HepG2 (cell line): ENCODE data around the gene CTNNA2. TPM values are rescaled to one million over a fixed set of nuclear protein-coding genes. Genes with fewer than 3 reads are reported as not detected.

Experiments
- ATAC-seq: fragments of 200-7000 bp; cut with Tn5 transposase; 3 replicates; pipeline ENCODE4 v1.9.1; 2020; ENCODE audit warnings: mild to moderate bottlenecking, moderate library complexity
- BruUV-seq: library from RNA; stranded (reverse); fragments of 400-500 nt; replicated peaks from 2 replicates; lab custom pipeline; 2021; lab: Mats Ljungman, UMichigan
- CTCF ChIA-PET: fragments of 300-600 bp; formaldehyde crosslinking; extraction: SDS; loops from one replicate; lab custom pipeline; 2021; ENCODE audit warnings: low total read pairs, inconsistent platforms, low intra/inter-chr PET ratio; lab: Yijun Ruan, JAX
- POLR2A ChIA-PET: fragments of 350-600 bp; sonication (Branson Sonifier 250); formaldehyde crosslinking; loops from one replicate; lab custom pipeline; 2020; ENCODE audit warnings: antibody characterized with exemption, inconsistent platforms; lab: Yijun Ruan, JAX
- DNase-seq: peaks from one replicate; pipeline ENCODE4 v3.0.0-alpha.2; 2015; ENCODE audit warnings: low spot score
- FAIRE-seq: peaks from 3 replicates; lab custom pipeline; 2011; peaks lifted over from hg19 to GRCh38; lab: Jason Lieb, UNC
- H2AFZ ChIP-seq: one replicate; pipeline ENCODE4 v1.6.1; 2011; ENCODE audit warnings: low read length, inconsistent platforms
- H3K27ac ChIP-seq: fragments of 300-600 bp; 3 replicates; pipeline ENCODE4 v1.8.0; 2011; ENCODE audit warnings: mixed run types, mild to moderate bottlenecking, mixed read lengths, low read length, inconsistent platforms; ENCODE audit not compliant: insufficient read depth; ENCODE audit errors: extremely low read length
- H3K27me3 ChIP-seq, 2 experiments: fragments of 200-600 bp in 1 of 2; 2 replicates in 1 of 2; 3 replicates in 1 of 2; pipeline versions ENCODE4 v1.6.0 to v1.8.0; 2011; ENCODE audit warnings: low read length in 2 of 2, mild to moderate bottlenecking in 2 of 2, moderate library complexity in 2 of 2, inconsistent platforms in 1 of 2; ENCODE audit not compliant: insufficient read depth in 2 of 2, control insufficient read depth in 1 of 2
- H3K36me3 ChIP-seq, 2 experiments: fragments of 200-600 bp in 1 of 2; replicated peaks in 1 of 2; 2 replicates in 1 of 2; 3 replicates in 1 of 2; pipeline versions ENCODE4 v1.5.1 to v1.8.0; 2011; ENCODE audit warnings: low read length in 2 of 2, inconsistent platforms in 1 of 2; ENCODE audit not compliant: insufficient read depth in 2 of 2, control insufficient read depth in 1 of 2
- H3K4me1 ChIP-seq: 2 replicates; pipeline ENCODE4 v1.5.1; 2012; ENCODE audit warnings: low read length, inconsistent platforms; ENCODE audit not compliant: insufficient read depth
- H3K4me2 ChIP-seq: 2 replicates; pipeline ENCODE4 v1.6.0; 2011; ENCODE audit warnings: low read depth, low read length, inconsistent platforms
- H3K4me3 ChIP-seq, 3 experiments: fragments of 200-600 bp in 1 of 3; sonication (generic), shearing (Covaris generic) in 1 of 3; replicated peaks in 1 of 3; 2 replicates each; pipeline ENCODE4 v1.5.1; 2011 to 2016; ENCODE audit warnings: low read length in 3 of 3, inconsistent platforms in 2 of 3, low read depth in 2 of 3, mild to moderate bottlenecking in 2 of 3, control low read depth in 1 of 3, mixed read lengths in 1 of 3; ENCODE audit not compliant: insufficient read depth in 1 of 3
- H3K79me2 ChIP-seq: one replicate; pipeline ENCODE4 v1.6.1; 2011; ENCODE audit warnings: low read length, inconsistent platforms; ENCODE audit not compliant: insufficient read depth
- H3K9ac ChIP-seq: 2 replicates; pipeline ENCODE4 v1.6.0; 2011; ENCODE audit warnings: mild to moderate bottlenecking, low read depth, low read length, inconsistent platforms; ENCODE audit not compliant: insufficient read depth
- H3K9me3 ChIP-seq: 2 replicates; pipeline ENCODE4 v1.5.1; 2012; ENCODE audit warnings: mild to moderate bottlenecking, low read length
- H4K20me1 ChIP-seq: 2 replicates; pipeline ENCODE4 v1.6.0; 2011; ENCODE audit warnings: inconsistent platforms, mild to moderate bottlenecking, low read length, moderate library complexity; ENCODE audit not compliant: insufficient read depth
- ATF1 ChIP-seq: IDR thresholded peaks from 2 replicates; pipeline ENCODE4 v1.6.1; 2016; ENCODE audit warnings: mild to moderate bottlenecking, control low read depth
- JDP2 ChIP-seq: sonication (generic); formaldehyde crosslinking; IDR thresholded peaks from 2 replicates; pipeline ENCODE4 v1.8.1; 2022; ENCODE audit warnings: missing genetic modification reagents, borderline replicate concordance
- NR2C2 ChIP-seq: sonication (generic); formaldehyde crosslinking; IDR thresholded peaks from 2 replicates; pipeline ENCODE4 v1.4.0; 2020; ENCODE audit warnings: missing genetic modification reagents, mild to moderate bottlenecking, moderate library complexity, borderline replicate concordance
- POLR2A ChIP-seq, 2 experiments: IDR thresholded peaks; 2 replicates each; pipeline ENCODE4 v1.6.1; 2011; ENCODE audit warnings: low read depth in 2 of 2, low read length in 2 of 2, mild to moderate bottlenecking in 1 of 2, moderate library complexity in 1 of 2; ENCODE audit not compliant: insufficient read depth in 1 of 2
- TEAD2 ChIP-seq: sonication (generic); formaldehyde crosslinking; IDR thresholded peaks from 2 replicates; pipeline ENCODE4 v1.9.0; 2021; ENCODE audit warnings: missing genetic modification reagents
- XBP1 ChIP-seq: sonication (generic); formaldehyde crosslinking; IDR thresholded peaks from 2 replicates; pipeline ENCODE4 v1.5.0; 2020; ENCODE audit warnings: missing genetic modification reagents
- ZFP36L2 ChIP-seq: sonication (generic); formaldehyde crosslinking; IDR thresholded peaks from 2 replicates; pipeline ENCODE4 v1.4.0; 2020; ENCODE audit warnings: missing genetic modification reagents
- ZNF24 ChIP-seq: fragments of 450-650 bp; IDR thresholded peaks from 2 replicates; pipeline ENCODE4 v1.6.1; 2017; ENCODE audit warnings: antibody characterized with exemption, mild to moderate bottlenecking
- ZNF878 ChIP-seq: sonication (generic); formaldehyde crosslinking; IDR thresholded peaks from 2 replicates; pipeline ENCODE4 v1.8.1; 2023; ENCODE audit warnings: mild to moderate bottlenecking, missing genetic modification reagents, moderate library complexity
- WGBS: methylation state at CpG from one replicate; pipeline ENCODE4 v1.1.6; 2017; ENCODE audit warnings: low lambda C conversion rate; 5-methylcytosine and 5-hydroxymethylcytosine counted together
- in situ Hi-C: cut with HindIII; loops from 2 replicates; pipeline ENCODE4 v1.10.0; 2017; ENCODE audit warnings: low pct_unique_long_range_greater_than_20kb; ENCODE audit not compliant: extremely low pct_ligation_motif_present
- intact Hi-C: fragments of 100-400 bp; cut with micrococcal nuclease; formaldehyde crosslinking; loops from one replicate; pipeline ENCODE4 v1.10.0; 2022; ENCODE audit not compliant: unreplicated experiment
- polyA plus RNA-seq, 8 experiments: library from polyadenylated mRNA; depleted of rRNA in 3 of 8; stranded (reverse) in 7 of 8; unstranded in 1 of 8; fragments of >200 nt; fragmentation: Illumina TruSeq in 4 of 8; extraction: Trizol in 4 of 8; gene quantifications; 2 replicates each; pipeline versions ENCODE4 v1.2.1 to v1.2.3, GENCODE V29; 2011 to 2016; ENCODE audit warnings: low read depth in 4 of 8, missing spikeins in 1 of 8, mixed read lengths in 1 of 8; ENCODE audit not compliant: insufficient read depth in 1 of 8
- total RNA-seq, 5 experiments: library from RNA; depleted of rRNA; stranded (reverse); fragments of >200 nt; fragmentation: Illumina TruSeq; extraction: Trizol; gene quantifications; 2 replicates each; pipeline ENCODE4 v1.2.3, GENCODE V29; 2016; ENCODE audit warnings: low read depth in 1 of 5
- TF ChIP-seq, protein P1 (sequence below): sonication (generic); formaldehyde crosslinking; IDR thresholded peaks from 2 replicates; pipeline ENCODE4 v1.5.1; 2020; ENCODE audit warnings: mild to moderate bottlenecking, missing genetic modification reagents, borderline replicate concordance
- TF ChIP-seq, protein P2 (sequence below): sonication (generic); formaldehyde crosslinking; IDR thresholded peaks from 2 replicates; pipeline ENCODE4; 2020; ENCODE audit warnings: missing genetic modification reagents, mild to moderate bottlenecking, borderline replicate concordance
- TF ChIP-seq, protein P3 (sequence below): IDR thresholded peaks from 2 replicates; pipeline ENCODE4 v1.6.1; 2016; ENCODE audit warnings: low read depth
- TF ChIP-seq, protein P4 (sequence below): sonication (generic); formaldehyde crosslinking; IDR thresholded peaks from 2 replicates; pipeline ENCODE4 v1.4.0; 2020; ENCODE audit warnings: missing genetic modification reagents

CTNNA2 gene
- total and polyA plus RNA-seq, 2 of the 13 experiments (the other 11 are each of a cell fraction or from before 2014, with no cell fraction given), result not detected

DNA sequence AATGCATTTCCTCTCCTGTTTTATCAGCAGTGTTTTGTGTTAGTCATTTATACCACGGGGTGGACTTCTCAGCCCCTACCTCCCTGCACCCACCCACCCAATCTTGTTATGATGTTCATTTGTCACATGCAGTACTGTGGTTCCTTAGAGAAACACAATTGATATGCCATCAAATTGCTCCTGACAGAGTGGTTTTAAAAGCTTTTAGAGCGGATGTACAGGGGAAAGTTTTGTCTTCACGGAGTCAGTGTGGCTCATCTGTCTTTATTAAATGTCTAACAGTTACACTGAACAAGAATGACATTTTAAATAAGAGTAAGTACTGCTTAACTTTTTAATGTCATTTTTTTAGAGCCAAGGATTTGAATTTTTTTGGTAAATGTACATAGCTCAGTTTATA lies 634.8 kb downstream of the CTNNA2 start (continued):
- TF ChIP-seq JDP2 (CRISPR knock-in tag) (no peak), POLR2A (IDR thresholded peaks at IDR 0.05; ENCODE audit: insufficient read depth in 1 of 2, low read depth in 2 of 2, low read length in 2 of 2) (no peak), ZNF24 (no peak), XBP1 (CRISPR knock-in tag) (no peak), ZFP36L2 (CRISPR knock-in tag) (no peak)
- TF ChIP-seq, protein P1, sequence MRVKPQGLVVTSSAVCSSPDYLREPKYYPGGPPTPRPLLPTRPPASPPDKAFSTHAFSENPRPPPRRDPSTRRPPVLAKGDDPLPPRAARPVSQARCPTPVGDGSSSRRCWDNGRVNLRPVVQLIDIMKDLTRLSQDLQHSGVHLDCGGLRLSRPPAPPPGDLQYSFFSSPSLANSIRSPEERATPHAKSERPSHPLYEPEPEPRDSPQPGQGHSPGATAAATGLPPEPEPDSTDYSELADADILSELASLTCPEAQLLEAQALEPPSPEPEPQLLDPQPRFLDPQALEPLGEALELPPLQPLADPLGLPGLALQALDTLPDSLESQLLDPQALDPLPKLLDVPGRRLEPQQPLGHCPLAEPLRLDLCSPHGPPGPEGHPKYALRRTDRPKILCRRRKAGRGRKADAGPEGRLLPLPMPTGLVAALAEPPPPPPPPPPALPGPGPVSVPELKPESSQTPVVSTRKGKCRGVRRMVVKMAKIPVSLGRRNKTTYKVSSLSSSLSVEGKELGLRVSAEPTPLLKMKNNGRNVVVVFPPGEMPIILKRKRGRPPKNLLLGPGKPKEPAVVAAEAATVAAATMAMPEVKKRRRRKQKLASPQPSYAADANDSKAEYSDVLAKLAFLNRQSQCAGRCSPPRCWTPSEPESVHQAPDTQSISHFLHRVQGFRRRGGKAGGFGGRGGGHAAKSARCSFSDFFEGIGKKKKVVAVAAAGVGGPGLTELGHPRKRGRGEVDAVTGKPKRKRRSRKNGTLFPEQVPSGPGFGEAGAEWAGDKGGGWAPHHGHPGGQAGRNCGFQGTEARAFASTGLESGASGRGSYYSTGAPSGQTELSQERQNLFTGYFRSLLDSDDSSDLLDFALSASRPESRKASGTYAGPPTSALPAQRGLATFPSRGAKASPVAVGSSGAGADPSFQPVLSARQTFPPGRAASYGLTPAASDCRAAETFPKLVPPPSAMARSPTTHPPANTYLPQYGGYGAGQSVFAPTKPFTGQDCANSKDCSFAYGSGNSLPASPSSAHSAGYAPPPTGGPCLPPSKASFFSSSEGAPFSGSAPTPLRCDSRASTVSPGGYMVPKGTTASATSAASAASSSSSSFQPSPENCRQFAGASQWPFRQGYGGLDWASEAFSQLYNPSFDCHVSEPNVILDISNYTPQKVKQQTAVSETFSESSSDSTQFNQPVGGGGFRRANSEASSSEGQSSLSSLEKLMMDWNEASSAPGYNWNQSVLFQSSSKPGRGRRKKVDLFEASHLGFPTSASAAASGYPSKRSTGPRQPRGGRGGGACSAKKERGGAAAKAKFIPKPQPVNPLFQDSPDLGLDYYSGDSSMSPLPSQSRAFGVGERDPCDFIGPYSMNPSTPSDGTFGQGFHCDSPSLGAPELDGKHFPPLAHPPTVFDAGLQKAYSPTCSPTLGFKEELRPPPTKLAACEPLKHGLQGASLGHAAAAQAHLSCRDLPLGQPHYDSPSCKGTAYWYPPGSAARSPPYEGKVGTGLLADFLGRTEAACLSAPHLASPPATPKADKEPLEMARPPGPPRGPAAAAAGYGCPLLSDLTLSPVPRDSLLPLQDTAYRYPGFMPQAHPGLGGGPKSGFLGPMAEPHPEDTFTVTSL (CRISPR knock-in tag), result no peak

DNA sequence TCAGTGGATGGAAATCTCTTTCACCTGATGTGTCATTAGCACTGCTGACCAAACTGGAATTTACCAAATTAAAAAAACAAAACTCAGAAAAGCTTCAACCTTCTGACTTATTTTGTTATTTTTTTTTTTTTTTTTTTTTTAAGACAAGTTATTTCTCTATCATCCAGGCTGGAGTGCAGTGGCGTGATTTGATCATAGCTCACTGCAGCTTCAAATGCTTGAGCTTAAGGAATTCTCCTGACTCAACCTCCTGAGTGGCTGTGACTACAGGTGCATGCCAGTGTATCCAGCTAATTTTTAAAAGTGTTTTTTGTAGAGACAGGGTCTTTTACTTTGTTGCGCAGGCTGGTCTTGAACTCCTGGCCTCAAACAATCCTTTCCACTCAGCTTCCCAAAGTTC lies 636.1 kb downstream of the CTNNA2 start:
- CTCF ChIA-PET, result no interaction called here
- Histone ChIP-seq H3K27me3 (no peaks in the 10 kb centered on the region), H3K79me2 (no peaks in the 10 kb centered on the region), H3K9ac (no peak overlapping the region), H3K4me2 (no peak overlapping the region), H4K20me1 (no peaks in the 10 kb centered on the region), H3K4me3 (no peak overlapping the region), H3K4me1 (no peaks in the 10 kb centered on the region), H3K9me3 (no peaks in the 10 kb centered on the region), H3K36me3 (no peaks in the 10 kb centered on the region), H2AFZ (no peak overlapping the region), H3K27ac (no peak overlapping the region)
- DNase-seq (no peak), ATAC-seq (no peak), FAIRE-seq (no peak)
- intact Hi-C loops (no loop called here), in situ Hi-C loops (no loop called here)
- no TSS peak for BruUV-seq
- POLR2A ChIA-PET, result no interaction called here
- 45% methylated on average over 2 of the region's 2 CpGs for WGBS
- no peak for TF ChIP-seq TEAD2 (CRISPR knock-in tag)
- TF ChIP-seq, protein P2, sequence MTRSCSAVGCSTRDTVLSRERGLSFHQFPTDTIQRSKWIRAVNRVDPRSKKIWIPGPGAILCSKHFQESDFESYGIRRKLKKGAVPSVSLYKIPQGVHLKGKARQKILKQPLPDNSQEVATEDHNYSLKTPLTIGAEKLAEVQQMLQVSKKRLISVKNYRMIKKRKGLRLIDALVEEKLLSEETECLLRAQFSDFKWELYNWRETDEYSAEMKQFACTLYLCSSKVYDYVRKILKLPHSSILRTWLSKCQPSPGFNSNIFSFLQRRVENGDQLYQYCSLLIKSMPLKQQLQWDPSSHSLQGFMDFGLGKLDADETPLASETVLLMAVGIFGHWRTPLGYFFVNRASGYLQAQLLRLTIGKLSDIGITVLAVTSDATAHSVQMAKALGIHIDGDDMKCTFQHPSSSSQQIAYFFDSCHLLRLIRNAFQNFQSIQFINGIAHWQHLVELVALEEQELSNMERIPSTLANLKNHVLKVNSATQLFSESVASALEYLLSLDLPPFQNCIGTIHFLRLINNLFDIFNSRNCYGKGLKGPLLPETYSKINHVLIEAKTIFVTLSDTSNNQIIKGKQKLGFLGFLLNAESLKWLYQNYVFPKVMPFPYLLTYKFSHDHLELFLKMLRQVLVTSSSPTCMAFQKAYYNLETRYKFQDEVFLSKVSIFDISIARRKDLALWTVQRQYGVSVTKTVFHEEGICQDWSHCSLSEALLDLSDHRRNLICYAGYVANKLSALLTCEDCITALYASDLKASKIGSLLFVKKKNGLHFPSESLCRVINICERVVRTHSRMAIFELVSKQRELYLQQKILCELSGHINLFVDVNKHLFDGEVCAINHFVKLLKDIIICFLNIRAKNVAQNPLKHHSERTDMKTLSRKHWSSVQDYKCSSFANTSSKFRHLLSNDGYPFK (CRISPR knock-in tag), result no peak
- no peak for TF ChIP-seq NR2C2 (CRISPR knock-in tag)
- no peak for TF ChIP-seq ATF1 (CRISPR knock-in tag)
- TF ChIP-seq, protein P3, sequence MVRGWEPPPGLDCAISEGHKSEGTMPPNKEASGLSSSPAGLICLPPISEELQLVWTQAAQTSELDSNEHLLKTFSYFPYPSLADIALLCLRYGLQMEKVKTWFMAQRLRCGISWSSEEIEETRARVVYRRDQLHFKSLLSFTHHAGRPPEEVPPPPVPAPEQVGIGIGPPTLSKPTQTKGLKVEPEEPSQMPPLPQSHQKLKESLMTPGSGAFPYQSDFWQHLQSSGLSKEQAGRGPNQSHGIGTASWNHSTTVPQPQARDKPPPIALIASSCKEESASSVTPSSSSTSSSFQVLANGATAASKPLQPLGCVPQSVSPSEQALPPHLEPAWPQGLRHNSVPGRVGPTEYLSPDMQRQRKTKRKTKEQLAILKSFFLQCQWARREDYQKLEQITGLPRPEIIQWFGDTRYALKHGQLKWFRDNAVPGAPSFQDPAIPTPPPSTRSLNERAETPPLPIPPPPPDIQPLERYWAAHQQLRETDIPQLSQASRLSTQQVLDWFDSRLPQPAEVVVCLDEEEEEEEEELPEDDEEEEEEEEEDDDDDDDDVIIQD, result no peak
- TF ChIP-seq, protein P4, sequence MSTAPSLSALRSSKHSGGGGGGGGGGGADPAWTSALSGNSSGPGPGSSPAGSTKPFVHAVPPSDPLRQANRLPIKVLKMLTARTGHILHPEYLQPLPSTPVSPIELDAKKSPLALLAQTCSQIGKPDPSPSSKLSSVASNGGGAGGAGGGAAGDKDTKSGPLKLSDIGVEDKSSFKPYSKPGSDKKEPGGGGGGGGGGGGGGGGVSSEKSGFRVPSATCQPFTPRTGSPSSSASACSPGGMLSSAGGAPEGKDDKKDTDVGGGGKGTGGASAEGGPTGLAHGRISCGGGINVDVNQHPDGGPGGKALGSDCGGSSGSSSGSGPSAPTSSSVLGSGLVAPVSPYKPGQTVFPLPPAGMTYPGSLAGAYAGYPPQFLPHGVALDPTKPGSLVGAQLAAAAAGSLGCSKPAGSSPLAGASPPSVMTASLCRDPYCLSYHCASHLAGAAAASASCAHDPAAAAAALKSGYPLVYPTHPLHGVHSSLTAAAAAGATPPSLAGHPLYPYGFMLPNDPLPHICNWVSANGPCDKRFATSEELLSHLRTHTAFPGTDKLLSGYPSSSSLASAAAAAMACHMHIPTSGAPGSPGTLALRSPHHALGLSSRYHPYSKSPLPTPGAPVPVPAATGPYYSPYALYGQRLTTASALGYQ (CRISPR knock-in tag), result no peak
- no peak for TF ChIP-seq ZNF878
